CD4-positive, CD25-positive, alpha-beta regulatory T cell (primary cell): Measurements from ENCODE around the gene AIG1. TPM values are rescaled to one million over a fixed set of nuclear protein-coding genes. Genes with fewer than 3 reads are reported as not detected.

ENCODE experiments used
- ATAC-seq, 2 donors: fragments of 150-1000 bp; cut with Tn5 transposase; one replicate each; pipeline ENCODE4 v1.10.0; 2021; ENCODE audit warnings: low read depth in 2 of 2, moderate number of reproducible peaks in 2 of 2, moderate library complexity in 1 of 2
- DNase-seq, 3 donors: peaks; one replicate each; pipeline versions ENCODE4 v3.0.0 to v3.0.0-alpha.2; 2012 to 2022; ENCODE audit warnings: mixed read lengths in 1 of 3
- H3K27ac ChIP-seq: one replicate; pipeline ENCODE4 v1.7.0; 2013; ENCODE audit warnings: mild to moderate bottlenecking, low read length; ENCODE audit not compliant: insufficient read depth, poor library complexity, severe bottlenecking
- H3K27me3 ChIP-seq: one replicate; pipeline ENCODE4 v1.7.0; 2013; ENCODE audit warnings: low read length; ENCODE audit not compliant: control insufficient read depth, insufficient read depth
- H3K36me3 ChIP-seq: one replicate; pipeline ENCODE4 v1.7.0; 2013; ENCODE audit warnings: mild to moderate bottlenecking, low read length, moderate library complexity; ENCODE audit not compliant: control insufficient read depth, insufficient read depth
- H3K4me1 ChIP-seq: 2 replicates; pipeline ENCODE4 v1.7.0; 2013; ENCODE audit warnings: mild to moderate bottlenecking, low read length; ENCODE audit not compliant: insufficient read depth, control insufficient read depth, poor library complexity, severe bottlenecking
- H3K4me3 ChIP-seq: one replicate; pipeline ENCODE4 v1.7.0; 2013; ENCODE audit warnings: low read depth, mild to moderate bottlenecking, low read length, moderate library complexity
- H3K9me3 ChIP-seq, 2 experiments: 1 replicate in 1 of 2; 2 replicates in 1 of 2; pipeline ENCODE4 v1.7.0; 2013; ENCODE audit warnings: low read length in 2 of 2, mild to moderate bottlenecking in 1 of 2, moderate library complexity in 1 of 2; ENCODE audit not compliant: control insufficient read depth in 2 of 2
- H3K27ac Mint-ChIP-seq, 3 donors: one replicate each; pipeline ENCODE4 v1.8.0; 2020 to 2022; ENCODE audit warnings: mild to moderate bottlenecking in 3 of 3, mixed read lengths in 3 of 3, moderate library complexity in 2 of 3
- H3K27me3 Mint-ChIP-seq: one replicate; pipeline ENCODE4 v1.8.0; 2022; ENCODE audit warnings: mild to moderate bottlenecking, mixed read lengths
- H3K36me3 Mint-ChIP-seq: one replicate; pipeline ENCODE4 v1.8.0; 2020; ENCODE audit warnings: mixed read lengths
- H3K4me1 Mint-ChIP-seq, 4 donors: one replicate each; pipeline ENCODE4 v1.8.0; 2020 to 2022; ENCODE audit warnings: mixed read lengths in 4 of 4, mild to moderate bottlenecking in 1 of 4
- H3K4me3 Mint-ChIP-seq, 4 donors: one replicate each; pipeline ENCODE4 v1.8.0; 2020 to 2022; ENCODE audit warnings: mild to moderate bottlenecking in 4 of 4, mixed read lengths in 4 of 4, moderate library complexity in 3 of 4
- H3K9me3 Mint-ChIP-seq, 7 donors: one replicate each; pipeline ENCODE4 v1.8.0; 2020 to 2022; ENCODE audit warnings: mixed read lengths in 7 of 7, mild to moderate bottlenecking in 3 of 7, moderate library complexity in 2 of 7
- polyA plus RNA-seq, 4 donors: library from polyadenylated mRNA; unstranded; fragments of 300-500 nt; fragmentation: Illumina TruSeq; gene quantifications; one replicate each; pipeline ENCODE4 v1.2.3, GENCODE V29; 2021
- total RNA-seq: library from RNA; stranded (reverse); gene quantifications from one replicate; pipeline ENCODE4 v1.2.3, GENCODE V29; 2022

Gene AIG1
- total and polyA plus RNA-seq, 5 donors from 2014 or later: 4.2 to 19.6 (median 13.9) TPM

GRCh38 chr6:143024977-143025376, 35.7 kb upstream of the AIG1 start:
- Mint-ChIP-seq H3K27me3 (no peaks in the 10 kb centered on the region), H3K4me3 (no peak overlapping the region), H3K27ac (no peak overlapping the region), H3K9me3 (peaks cover 0 to 5% (median 3%) of the 10 kb centered on the region in 7 donors), H3K36me3 (no peaks in the 10 kb centered on the region), H3K4me1 (peaks cover 0 to 7% (median 0%) of the 10 kb centered on the region in 4 donors)
- DNase-seq (no peak), ATAC-seq (no peak)
- Histone ChIP-seq H3K4me3 (no peak overlapping the region), H3K36me3 (no peaks in the 10 kb centered on the region), H3K27ac (no peak overlapping the region), H3K9me3 (no peaks in the 10 kb centered on the region), H3K27me3 (no peaks in the 10 kb centered on the region), H3K4me1 (no peaks in the 10 kb centered on the region)

GRCh38 chr6:143026696-143027449, 33.8 kb upstream of the AIG1 start:
- Histone ChIP-seq H3K27ac (no peak overlapping the region), H3K27me3 (no peaks in the 10 kb centered on the region), H3K4me3 (no peak overlapping the region), H3K4me1 (no peaks in the 10 kb centered on the region), H3K9me3 (no peaks in the 10 kb centered on the region), H3K36me3 (no peaks in the 10 kb centered on the region)
- DNase-seq (peak; percentile 11 to 56 (median 31)), ATAC-seq (no peak)
- peaks cover 5% of the 10 kb centered on the region for H3K27me3 Mint-ChIP-seq
- peaks cover 0 to 7% (median 0%) of the 10 kb centered on the region in 4 donors for H3K4me1 Mint-ChIP-seq
- peaks cover 0 to 2% (median 0%) of the 10 kb centered on the region in 7 donors for H3K9me3 Mint-ChIP-seq
- no peak overlapping the region for H3K27ac Mint-ChIP-seq
- H3K36me3 Mint-ChIP-seq: no peaks in the 10 kb centered on the region
- no peak overlapping the region for H3K4me3 Mint-ChIP-seq

GRCh38 chr6:143034689-143035334, 25.9 kb upstream of the AIG1 start:
- Mint-ChIP-seq H3K9me3 (peaks cover 0 to 5% (median 2%) of the 10 kb centered on the region in 7 donors), H3K4me1 (peaks cover 5 to 11% (median 7%) of the 10 kb centered on the region in 4 donors), H3K27ac (peak overlapping the region in 1 of 3 donors; percentile 39), H3K36me3 (peaks cover 4% of the 10 kb centered on the region), H3K27me3 (peaks cover 28% of the 10 kb centered on the region), H3K4me3 (no peak overlapping the region)
- Histone ChIP-seq H3K27ac (no peak overlapping the region), H3K36me3 (no peaks in the 10 kb centered on the region), H3K27me3 (peaks cover 5% of the 10 kb centered on the region), H3K4me1 (peaks cover 5% of the 10 kb centered on the region), H3K9me3 (no peaks in the 10 kb centered on the region), H3K4me3 (no peak overlapping the region)
- DNase-seq (no peak), ATAC-seq (no peak)

- no peak for DNase-seq
- Histone ChIP-seq H3K27ac (no peak overlapping the region), H3K27me3 (peaks cover 5% of the 10 kb centered on the region), H3K9me3 (no peaks in the 10 kb centered on the region), H3K4me3 (no peak overlapping the region), H3K36me3 (no peaks in the 10 kb centered on the region), H3K4me1 (peaks cover 6% of the 10 kb centered on the region)
- ATAC-seq: no peak
- no peak overlapping the region for H3K27ac Mint-ChIP-seq
- peaks cover 8 to 14% (median 12%) of the 10 kb centered on the region in 4 donors for H3K4me1 Mint-ChIP-seq
- peaks cover 0 to 3% (median 0%) of the 10 kb centered on the region in 7 donors for H3K9me3 Mint-ChIP-seq
- no peak overlapping the region for H3K4me3 Mint-ChIP-seq
- peaks cover 30% of the 10 kb centered on the region for H3K27me3 Mint-ChIP-seq
- H3K36me3 Mint-ChIP-seq: no peaks in the 10 kb centered on the region
Observed at GRCh38 chr6:143037470-143037869, 23.2 kb upstream of the AIG1 start.

- Mint-ChIP-seq H3K27me3 (peaks cover 35% of the 10 kb centered on the region), H3K36me3 (no peaks in the 10 kb centered on the region), H3K4me3 (no peak overlapping the region), H3K9me3 (peaks cover 0 to 3% (median 0%) of the 10 kb centered on the region in 7 donors), H3K4me1 (peaks cover 8 to 14% (median 12%) of the 10 kb centered on the region in 4 donors), H3K27ac (no peak overlapping the region)
- peaks cover 6% of the 10 kb centered on the region for H3K4me1 ChIP-seq
- H3K9me3 ChIP-seq: no peaks in the 10 kb centered on the region
- H3K36me3 ChIP-seq: no peaks in the 10 kb centered on the region
- no peak overlapping the region for H3K27ac ChIP-seq
- DNase-seq (peak in 1 of 3 donors; percentile 15), ATAC-seq (no peak)
- H3K27me3 ChIP-seq: peaks cover 5% of the 10 kb centered on the region
- no peak overlapping the region for H3K4me3 ChIP-seq
Observed at GRCh38 chr6:143038833-143039232, 21.9 kb upstream of the AIG1 start.

- Histone ChIP-seq H3K27me3 (peaks cover 5% of the 10 kb centered on the region), H3K27ac (no peak overlapping the region), H3K4me3 (peak overlapping the region; percentile 67), H3K9me3 (no peaks in the 10 kb centered on the region), H3K4me1 (peaks cover 6% of the 10 kb centered on the region), H3K36me3 (no peaks in the 10 kb centered on the region)
- Mint-ChIP-seq H3K4me3 (peak overlapping the region in 2 of 4 donors; percentile 29 to 56), H3K36me3 (no peaks in the 10 kb centered on the region), H3K27ac (no peak overlapping the region), H3K9me3 (peaks cover 0 to 3% (median 0%) of the 10 kb centered on the region in 7 donors), H3K27me3 (peaks cover 35% of the 10 kb centered on the region), H3K4me1 (peaks cover 8 to 14% (median 12%) of the 10 kb centered on the region in 4 donors)
- DNase-seq: peak in 1 of 3 donors; percentile 47
- no peak for ATAC-seq
Observed at GRCh38 chr6:143039548-143039947, 21.1 kb upstream of the AIG1 start.

GRCh38 chr6:143040018-143040417, 20.7 kb upstream of the AIG1 start:
- Mint-ChIP-seq H3K27ac (no peak overlapping the region), H3K4me1 (peaks cover 8 to 14% (median 12%) of the 10 kb centered on the region in 4 donors)

More at GRCh38 chr6:143040018-143040417, 20.7 kb upstream of the AIG1 start:
- H3K4me1 ChIP-seq: peaks cover 6% of the 10 kb centered on the region
- H3K36me3 ChIP-seq: no peaks in the 10 kb centered on the region
- H3K4me3 Mint-ChIP-seq: peak overlapping the region in 1 of 4 donors; percentile 15
- no peaks in the 10 kb centered on the region for H3K9me3 ChIP-seq
- peaks cover 0 to 4% (median 0%) of the 10 kb centered on the region in 7 donors for H3K9me3 Mint-ChIP-seq
- H3K27me3 ChIP-seq: peaks cover 5% of the 10 kb centered on the region
- no peaks in the 10 kb centered on the region for H3K36me3 Mint-ChIP-seq
- H3K27ac ChIP-seq: no peak overlapping the region
- H3K4me3 ChIP-seq: peak overlapping the region; percentile 67
- no peak for ATAC-seq
- no peak for DNase-seq
- H3K27me3 Mint-ChIP-seq: peaks cover 35% of the 10 kb centered on the region
